Measurements from ENCODE around the gene TSPAN32. TPM values are rescaled to one million over a fixed set of nuclear protein-coding genes. Genes with fewer than 3 reads are reported as not detected.

Gene TSPAN32
- total RNA-seq, 2 experiments from 2014 or later = 0.69 to 2.0 TPM

GRCh38 chr11:2272946-2273280 lies 28.9 kb upstream of the TSPAN32 start:
- no peak for DNase-seq (ENCODE audit: low spot score)
- no peak overlapping the region for H3K4me3 ChIP-seq (ENCODE audit: low read depth, low read length, poor library complexity, severe bottlenecking)
- ChIA-PET POLR2A (no interaction called here), CTCF (ENCODE audit: unreplicated experiment) (interaction anchor here (0.6 kb wide), 2 partner anchors 193 to 504 kb away, joined by 3 read pairs; no protein-coding TSS in a partner anchor)
- H3K27ac ChIP-seq (ENCODE audit: low read depth, low read length, poor library complexity, severe bottlenecking) = no peak overlapping the region
- no peaks in the 10 kb centered on the region for H3K36me3 ChIP-seq (ENCODE audit: insufficient read depth, low read length)
- no peaks in the 10 kb centered on the region for H3K4me1 ChIP-seq (ENCODE audit: insufficient read depth, low read length, poor library complexity, severe bottlenecking)
- no peaks in the 10 kb centered on the region for H3K79me2 ChIP-seq (ENCODE audit: insufficient read depth, low read depth, low read length)
- H2AFZ ChIP-seq (ENCODE audit: low read length) = no peak overlapping the region
- intact Hi-C loops (cut with micrococcal nuclease; ENCODE audit: unreplicated experiment) = no loop called here
- no TSS peak for BruUV-seq (replicated peaks)
- no peak overlapping the region for H3K4me2 ChIP-seq (ENCODE audit: low read length)
- H3K9me3 ChIP-seq (ENCODE audit: low read length) = no peaks in the 10 kb centered on the region
- no peaks in the 10 kb centered on the region for H4K20me1 ChIP-seq (ENCODE audit: insufficient read depth, low read length)
- no peaks in the 10 kb centered on the region for H3K9me2 ChIP-seq (ENCODE audit: insufficient read depth, low read length)
- TF ChIP-seq, protein P1, sequence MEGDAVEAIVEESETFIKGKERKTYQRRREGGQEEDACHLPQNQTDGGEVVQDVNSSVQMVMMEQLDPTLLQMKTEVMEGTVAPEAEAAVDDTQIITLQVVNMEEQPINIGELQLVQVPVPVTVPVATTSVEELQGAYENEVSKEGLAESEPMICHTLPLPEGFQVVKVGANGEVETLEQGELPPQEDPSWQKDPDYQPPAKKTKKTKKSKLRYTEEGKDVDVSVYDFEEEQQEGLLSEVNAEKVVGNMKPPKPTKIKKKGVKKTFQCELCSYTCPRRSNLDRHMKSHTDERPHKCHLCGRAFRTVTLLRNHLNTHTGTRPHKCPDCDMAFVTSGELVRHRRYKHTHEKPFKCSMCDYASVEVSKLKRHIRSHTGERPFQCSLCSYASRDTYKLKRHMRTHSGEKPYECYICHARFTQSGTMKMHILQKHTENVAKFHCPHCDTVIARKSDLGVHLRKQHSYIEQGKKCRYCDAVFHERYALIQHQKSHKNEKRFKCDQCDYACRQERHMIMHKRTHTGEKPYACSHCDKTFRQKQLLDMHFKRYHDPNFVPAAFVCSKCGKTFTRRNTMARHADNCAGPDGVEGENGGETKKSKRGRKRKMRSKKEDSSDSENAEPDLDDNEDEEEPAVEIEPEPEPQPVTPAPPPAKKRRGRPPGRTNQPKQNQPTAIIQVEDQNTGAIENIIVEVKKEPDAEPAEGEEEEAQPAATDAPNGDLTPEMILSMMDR (conservative IDR thresholded peaks at IDR 0.05; ENCODE audit: low read length) = no peak
- no peak for TF ChIP-seq EZH2phosphoT487 (IDR thresholded peaks at IDR 0.05; ENCODE audit: borderline replicate concordance, low read depth, low read length)

DNA sequence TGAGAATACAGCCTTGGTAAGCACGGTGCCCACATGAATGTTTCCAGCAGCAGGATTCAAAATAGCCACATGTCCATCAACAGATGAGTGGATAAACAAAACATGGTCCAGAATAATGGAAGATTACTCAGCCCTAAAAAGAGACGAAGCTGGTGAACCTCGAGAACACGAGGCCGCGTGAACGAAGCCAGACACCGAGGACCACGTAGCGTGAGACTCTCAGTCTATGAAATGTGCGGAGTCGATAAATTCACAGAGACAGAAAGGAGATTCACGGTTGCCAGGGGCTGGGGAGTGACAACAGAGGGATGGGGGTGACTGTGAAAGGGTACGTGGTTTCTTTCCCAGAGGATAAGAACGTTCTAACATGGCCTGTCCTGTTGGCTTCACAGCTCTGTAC lies 28.5 kb upstream of the TSPAN32 start:
- Histone ChIP-seq H3K4me3 (ENCODE audit: low read depth, low read length, poor library complexity, severe bottlenecking) (no peak overlapping the region), H4K20me1 (ENCODE audit: insufficient read depth, low read length) (no peaks in the 10 kb centered on the region), H3K4me2 (ENCODE audit: low read length) (no peak overlapping the region), H3K27ac (ENCODE audit: low read depth, low read length, poor library complexity, severe bottlenecking) (no peak overlapping the region), H2AFZ (ENCODE audit: low read length) (no peak overlapping the region), H3K79me2 (ENCODE audit: insufficient read depth, low read depth, low read length) (no peaks in the 10 kb centered on the region), H3K36me3 (ENCODE audit: insufficient read depth, low read length) (no peaks in the 10 kb centered on the region), H3K9me3 (ENCODE audit: low read length) (no peaks in the 10 kb centered on the region), H3K4me1 (ENCODE audit: insufficient read depth, low read length, poor library complexity, severe bottlenecking) (no peaks in the 10 kb centered on the region), H3K9me2 (ENCODE audit: insufficient read depth, low read length) (no peaks in the 10 kb centered on the region)
- TF ChIP-seq, protein P1 (conservative IDR thresholded peaks at IDR 0.05; ENCODE audit: low read length) = no peak
- no peak for TF ChIP-seq EZH2phosphoT487 (IDR thresholded peaks at IDR 0.05; ENCODE audit: borderline replicate concordance, low read depth, low read length)
- no peak for DNase-seq (ENCODE audit: low spot score)
- CTCF ChIA-PET (ENCODE audit: unreplicated experiment) = interaction anchor here (0.6 kb wide), 2 partner anchors 193 to 504 kb away, joined by 3 read pairs; no protein-coding TSS in a partner anchor
- POLR2A ChIA-PET = no interaction called here
- no TSS peak for BruUV-seq (replicated peaks)
- intact Hi-C loops (cut with micrococcal nuclease; ENCODE audit: unreplicated experiment) = no loop called here

DNA sequence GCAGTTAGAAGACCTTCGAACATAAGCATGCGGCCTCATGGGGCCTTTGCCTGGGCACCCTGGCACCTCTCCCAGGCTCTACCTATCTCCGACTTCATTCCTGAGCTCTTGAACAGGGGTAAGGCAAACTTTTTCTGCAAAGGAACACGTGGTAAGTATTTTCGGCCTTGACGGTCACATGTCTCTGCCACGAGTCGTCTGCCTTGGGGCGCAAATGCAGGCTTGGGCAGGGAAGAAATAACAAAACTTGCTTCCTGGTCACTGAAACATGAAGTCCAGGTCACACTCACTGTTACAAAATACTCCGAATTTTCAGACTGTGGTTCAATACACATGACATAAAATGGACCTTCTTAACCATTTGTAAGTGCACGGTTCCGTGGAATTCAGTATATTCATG lies 28.0 kb upstream of the TSPAN32 start:
- Histone ChIP-seq H3K36me3 (ENCODE audit: insufficient read depth, low read length) (no peaks in the 10 kb centered on the region), H4K20me1 (ENCODE audit: insufficient read depth, low read length) (no peaks in the 10 kb centered on the region), H3K4me2 (ENCODE audit: low read length) (no peak overlapping the region), H3K9me2 (ENCODE audit: insufficient read depth, low read length) (no peaks in the 10 kb centered on the region), H3K9me3 (ENCODE audit: low read length) (no peaks in the 10 kb centered on the region), H3K4me1 (ENCODE audit: insufficient read depth, low read length, poor library complexity, severe bottlenecking) (no peaks in the 10 kb centered on the region), H3K27ac (ENCODE audit: low read depth, low read length, poor library complexity, severe bottlenecking) (no peak overlapping the region), H2AFZ (ENCODE audit: low read length) (no peak overlapping the region), H3K79me2 (ENCODE audit: insufficient read depth, low read depth, low read length) (no peaks in the 10 kb centered on the region), H3K4me3 (ENCODE audit: low read depth, low read length, poor library complexity, severe bottlenecking) (no peak overlapping the region)
- no peak for TF ChIP-seq EZH2phosphoT487 (IDR thresholded peaks at IDR 0.05; ENCODE audit: borderline replicate concordance, low read depth, low read length)
- TF ChIP-seq, protein P1 (conservative IDR thresholded peaks at IDR 0.05; ENCODE audit: low read length) = no peak
- BruUV-seq (replicated peaks) = no TSS peak
- DNase-seq (ENCODE audit: low spot score) = no peak
- intact Hi-C loops (cut with micrococcal nuclease; ENCODE audit: unreplicated experiment) = no loop called here
- POLR2A ChIA-PET = interaction anchor here (0.6 kb wide), 1 partner anchor 806 kb away, joined by 5 read pairs; no protein-coding TSS in a partner anchor
- CTCF ChIA-PET (ENCODE audit: unreplicated experiment) = no interaction called here
